ENCODE measurements around the gene CCDC142. TPM values are rescaled to one million over a fixed set of nuclear protein-coding genes. Genes with fewer than 3 reads are reported as not detected.

CCDC142 gene
- total and polyA plus RNA-seq, 2 of the 8 experiments (the other 6 are each of a cell fraction or from before 2014, with no cell fraction given) = 6.0 to 10.7 TPM

GRCh38 chr2:74486141-74486540, 3.3 kb upstream of the CCDC142 start:
- H3K4ac ChIP-seq (replicated peaks; ENCODE audit: insufficient read length, low read depth, low read length) = no peak overlapping the region

More at GRCh38 chr2:74486141-74486540, 3.3 kb upstream of the CCDC142 start:
- H2BK12ac ChIP-seq (ENCODE audit: low read depth, low read length) = no peak overlapping the region
- H3K79me2 ChIP-seq (ENCODE audit: control insufficient read depth in 1 of 2, insufficient read depth in 2 of 2, low read length in 2 of 2) = peaks cover 0 to 7% of the 10 kb centered on the region in 2 experiments; a peak in 1 of 4 replicates
- CTCF ChIA-PET (ENCODE audit: partially characterized antibody) = interaction anchor here (1.2 kb wide), 1 partner anchor 102 kb away, joined by 9 read pairs; no protein-coding TSS in a partner anchor
- no peak overlapping the region for H4K91ac ChIP-seq (replicated peaks; ENCODE audit: insufficient read length, low read length)
- H3K4me2 ChIP-seq (ENCODE audit: insufficient read depth in 1 of 2, low read depth in 2 of 2, low read length in 2 of 2) = no peak overlapping the region
- no peaks in the 10 kb centered on the region for H3K9me3 ChIP-seq (ENCODE audit: insufficient read depth in 2 of 2, low read depth in 1 of 2, low read length in 1 of 2)
- H3K23me2 ChIP-seq (ENCODE audit: low read depth, low read length) = peaks cover 9% of the 10 kb centered on the region; the same call in 1 of the 2 replicates
- H3K36me3 ChIP-seq (ENCODE audit: control insufficient read depth in 2 of 4, insufficient read depth in 4 of 4, low read length in 3 of 4) = peaks cover 2 to 8% (median 5%) of the 10 kb centered on the region in 4 experiments; a peak in 5 of 8 replicates
- FAIRE-seq (no peak), DNase-seq (ENCODE audit: low read depth in 1 of 2, low spot score in 2 of 2) (no peak)
- no peak overlapping the region for H3K27ac ChIP-seq (ENCODE audit: low read depth, low read length)
- H3K4me1 ChIP-seq (replicated peaks in 1 of 4; ENCODE audit: control insufficient read depth in 3 of 4, insufficient read depth in 4 of 4, low read length in 3 of 4) = peaks cover 0 to 6% (median 4%) of the 10 kb centered on the region in 4 experiments; a peak in 4 of 7 replicates
- H4K20me1 ChIP-seq (replicated peaks in 1 of 2; ENCODE audit: control insufficient read depth in 1 of 2, insufficient read depth in 2 of 2, low read length in 2 of 2) = peaks cover 6 to 11% of the 10 kb centered on the region in 2 experiments
- POLR2A ChIA-PET (ENCODE audit: partially characterized antibody) = interaction anchor here (3.2 to 4.9 kb wide), 2 partner anchors 11 to 13 kb away, joined by 11 to 59 read pairs; partner anchors contain the start of gene LBX2
- H2BK5ac ChIP-seq (ENCODE audit: low read depth, low read length) = no peak overlapping the region
- no peaks in the 10 kb centered on the region; a peak in 1 of 7 replicates for H3K27me3 ChIP-seq (replicated peaks in 1 of 4; ENCODE audit: control insufficient read depth in 3 of 4, extremely low read depth in 1 of 4, insufficient read depth in 3 of 4, low read length in 3 of 4)
- H3K23ac ChIP-seq (ENCODE audit: insufficient read length) = no peak overlapping the region
- no peak for TF ChIP-seq NRF1 (IDR thresholded peaks at IDR 0.05; ENCODE audit: low read depth, low read length)
- no peaks in the 10 kb centered on the region for H3K79me1 ChIP-seq (ENCODE audit: low read depth, low read length)
- H3K14ac ChIP-seq (ENCODE audit: insufficient read length) = no peak overlapping the region
- H2BK120ac ChIP-seq (replicated peaks; ENCODE audit: low read depth, low read length) = no peak overlapping the region
- H4K8ac ChIP-seq (ENCODE audit: extremely low read depth, insufficient read depth, low read length) = no peak overlapping the region
- H3K4me3 ChIP-seq (ENCODE audit: extremely low read depth in 1 of 4, insufficient read depth in 2 of 4, low read depth in 3 of 4, low read length in 4 of 4) = no peak overlapping the region
- H2BK20ac ChIP-seq (ENCODE audit: low read length) = no peak overlapping the region
- H2AK5ac ChIP-seq (ENCODE audit: low read depth, low read length) = no peak overlapping the region
- no peak overlapping the region for H2AFZ ChIP-seq (ENCODE audit: low read length)
- H3K56ac ChIP-seq (replicated peaks; ENCODE audit: insufficient read length, low read depth, low read length) = no peak overlapping the region
- H3K9ac ChIP-seq (replicated peaks in 1 of 4; ENCODE audit: extremely low read depth in 1 of 4, low read depth in 3 of 4, low read length in 3 of 4) = no peak overlapping the region
- H3K18ac ChIP-seq (ENCODE audit: extremely low read depth, low read length) = no peak overlapping the region
- no peak overlapping the region for H2BK15ac ChIP-seq (ENCODE audit: low read length)
- H4K5ac ChIP-seq (ENCODE audit: insufficient read length, low read depth, low read length) = no peak overlapping the region
- WGBS, 2 experiments (ENCODE audit: extremely low coverage in 1 of 2, insufficient coverage in 1 of 2, insufficient read length in 1 of 2, insufficient replicate concordance in 2 of 2, low coverage in 1 of 2, low lambda C conversion rate in 2 of 2, missing lambda C conversion rate in 1 of 2) = 94% methylated on average over 2 of the region's 2 CpGs; no CpG with 5 or more reads in 1 of the 2 experiments

Measured in H1 (cell line).